Stimulated activated CD8-positive, alpha-beta memory T cell treated with anti-CD3 and anti-CD28 coated beads, Interleukin-7, amount 100 ng/mL, for 4 hours (primary cell): ENCODE results near the gene CHRNG.

Experiments used
- DNase-seq, 2 donors: peaks; one replicate each; pipeline ENCODE4 v3.0.0-alpha.2; 2020; ENCODE audit warnings: low read depth in 2 of 2

Gene CHRNG

GRCh38 chr2:232576995-232577394, 37.5 kb downstream of the CHRNG start:
- no peak for DNase-seq

- no peak for DNase-seq
Observed at GRCh38 chr2:232577841-232578240, 38.3 kb downstream of the CHRNG start.

- DNase-seq = no peak
Observed at GRCh38 chr2:232578626-232579025, 39.1 kb downstream of the CHRNG start.

- DNase-seq = no peak
Observed at GRCh38 chr2:232580648-232580981, 41.1 kb downstream of the CHRNG start.

GRCh38 chr2:232581725-232582124, 42.2 kb downstream of the CHRNG start:
- DNase-seq = no peak

- DNase-seq = no peak
Observed at GRCh38 chr2:232584238-232584637, 44.7 kb downstream of the CHRNG start.

- DNase-seq = no peak
Observed at GRCh38 chr2:232586943-232587505, 47.5 kb downstream of the CHRNG start.

- no peak for DNase-seq
Observed at GRCh38 chr2:232587512-232587911, 48.0 kb downstream of the CHRNG start.

GRCh38 chr2:232588031-232588430, 48.5 kb downstream of the CHRNG start:
- DNase-seq = no peak

- DNase-seq = no peak
Observed at GRCh38 chr2:232588680-232589585, 49.4 kb downstream of the CHRNG start.

GRCh38 chr2:232592772-232593395, 53.4 kb downstream of the CHRNG start:
- no peak for DNase-seq

GRCh38 chr2:232593982-232594381, 54.5 kb downstream of the CHRNG start:
- DNase-seq = no peak
